ENCODE measurements around the gene IL1R1.

The IL1R1 gene

GRCh38 chr2:102208774-102209173, 66.2 kb downstream of the IL1R1 start:
- H3K27ac Mint-ChIP-seq: no peak overlapping the region
- H3K4me1 Mint-ChIP-seq (ENCODE audit: low read depth): no peaks in the 10 kb centered on the region
- no peak for DNase-seq
- peaks cover 5% of the 10 kb centered on the region for H3K9me3 Mint-ChIP-seq
- no peak overlapping the region for H3K4me3 Mint-ChIP-seq
- H3K27me3 Mint-ChIP-seq: no peaks in the 10 kb centered on the region
- H3K36me3 Mint-ChIP-seq (ENCODE audit: low read depth): no peaks in the 10 kb centered on the region

- no peak for DNase-seq
- no peaks in the 10 kb centered on the region for H3K36me3 Mint-ChIP-seq (ENCODE audit: low read depth)
- H3K4me1 Mint-ChIP-seq (ENCODE audit: low read depth): no peaks in the 10 kb centered on the region
- no peak overlapping the region for H3K27ac Mint-ChIP-seq
- H3K9me3 Mint-ChIP-seq: peaks cover 4% of the 10 kb centered on the region
- H3K27me3 Mint-ChIP-seq: no peaks in the 10 kb centered on the region
- no peak overlapping the region for H3K4me3 Mint-ChIP-seq
These were observed 66.9 kb downstream of the IL1R1 start for GRCh38 chr2:102209474-102209873.

GRCh38 chr2:102217032-102217431, 74.5 kb downstream of the IL1R1 start:
- no peak for DNase-seq
- Mint-ChIP-seq H3K27me3 (no peaks in the 10 kb centered on the region), H3K4me3 (no peak overlapping the region), H3K4me1 (ENCODE audit: low read depth) (peaks cover 14% of the 10 kb centered on the region), H3K36me3 (ENCODE audit: low read depth) (peaks cover 24% of the 10 kb centered on the region), H3K9me3 (peaks cover 39% of the 10 kb centered on the region), H3K27ac (no peak overlapping the region)

DNA sequence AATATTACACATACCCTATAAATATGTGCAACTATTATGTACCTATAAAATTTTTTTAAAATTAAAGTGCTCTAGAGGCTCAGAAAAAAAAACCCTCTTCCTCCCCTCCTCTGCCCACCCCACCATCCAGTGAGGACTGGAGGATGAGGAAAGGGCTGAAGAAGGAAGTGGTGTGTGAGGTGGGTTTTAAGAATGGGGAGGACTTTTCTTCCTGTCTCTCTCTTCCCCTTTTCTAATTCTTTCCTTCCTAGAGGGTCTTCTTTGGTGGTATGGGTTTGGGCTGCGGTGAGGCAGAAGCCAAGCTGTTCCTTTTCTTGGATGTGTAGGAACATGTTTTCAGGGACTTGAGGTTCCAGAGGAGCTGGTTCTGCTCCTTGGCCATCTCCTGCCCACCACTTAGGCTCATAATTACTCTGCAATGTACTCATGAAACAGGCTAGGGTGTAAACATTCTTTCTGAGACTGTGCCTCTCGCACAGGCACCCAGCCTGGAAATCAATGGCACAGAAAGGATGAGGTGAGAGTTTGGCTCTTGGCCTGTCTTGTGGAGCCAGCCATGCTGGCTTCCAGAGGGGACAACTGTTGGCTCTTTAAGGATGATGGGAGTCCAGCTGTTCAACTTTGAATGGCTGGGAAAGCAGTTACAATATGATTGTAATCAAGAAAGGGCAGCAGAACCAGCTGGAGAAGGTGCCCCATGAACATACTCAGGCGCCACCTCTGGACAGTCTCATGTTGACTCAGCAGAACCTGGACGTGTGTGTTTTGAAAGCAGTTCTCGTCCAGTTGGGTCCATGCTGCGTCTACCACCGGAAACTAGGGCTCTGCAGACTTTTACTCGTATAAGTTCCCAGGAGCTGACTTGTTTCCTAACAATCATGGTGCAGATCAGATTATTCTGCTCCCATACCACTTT, 82.5 kb downstream of the IL1R1 start:
- DNase-seq: no peak
- Mint-ChIP-seq H3K27ac (no peak overlapping the region), H3K4me3 (no peak overlapping the region), H3K36me3 (ENCODE audit: low read depth) (peaks cover 4% of the 10 kb centered on the region), H3K9me3 (peaks cover 4% of the 10 kb centered on the region), H3K27me3 (no peaks in the 10 kb centered on the region), H3K4me1 (ENCODE audit: low read depth) (peaks cover 66% of the 10 kb centered on the region)

- Mint-ChIP-seq H3K27ac (peak overlapping the region; percentile 98), H3K27me3 (no peaks in the 10 kb centered on the region), H3K36me3 (ENCODE audit: low read depth) (peaks cover 4% of the 10 kb centered on the region), H3K4me1 (ENCODE audit: low read depth) (peaks cover 76% of the 10 kb centered on the region), H3K4me3 (no peak overlapping the region), H3K9me3 (peaks cover 4% of the 10 kb centered on the region)
- DNase-seq: no peak
These were observed 83.6 kb downstream of the IL1R1 start for GRCh38 chr2:102226171-102226570.

- H3K36me3 Mint-ChIP-seq (ENCODE audit: low read depth): peaks cover 4% of the 10 kb centered on the region
- H3K27me3 Mint-ChIP-seq: no peaks in the 10 kb centered on the region
- H3K9me3 Mint-ChIP-seq: peaks cover 4% of the 10 kb centered on the region
- H3K27ac Mint-ChIP-seq: peak overlapping the region; percentile 98
- peak overlapping the region; percentile 42 for H3K4me3 Mint-ChIP-seq
- DNase-seq: no peak
- H3K4me1 Mint-ChIP-seq (ENCODE audit: low read depth): peaks cover 80% of the 10 kb centered on the region
These were observed 84.3 kb downstream of the IL1R1 start for GRCh38 chr2:102226612-102227391.

- Mint-ChIP-seq H3K4me3 (no peak overlapping the region), H3K9me3 (peaks cover 2% of the 10 kb centered on the region), H3K4me1 (ENCODE audit: low read depth) (peaks cover 81% of the 10 kb centered on the region), H3K36me3 (ENCODE audit: low read depth) (peaks cover 4% of the 10 kb centered on the region), H3K27me3 (no peaks in the 10 kb centered on the region), H3K27ac (peak overlapping the region; percentile 98)
- DNase-seq: no peak
These were observed 86.7 kb downstream of the IL1R1 start for GRCh38 chr2:102229141-102229769.

Measured in activated T-cell treated with anti-CD3 and anti-CD28 coated beads, Interleukin-2, amount 50 U/mL, for 24 hours (primary cell).